B cell (primary cell): Measurements from ENCODE around the gene RBM39. TPM values are rescaled to one million over a fixed set of nuclear protein-coding genes. Genes with fewer than 3 reads are reported as not detected.

Experiments used
- ATAC-seq: fragments of 200-7000 bp; cut with Tn5 transposase; one replicate; pipeline ENCODE4 v1.10.0; 2021; ENCODE audit warnings: low read depth, mild to moderate bottlenecking, moderate number of reproducible peaks, moderate library complexity
- CTCF ChIA-PET: fragments of 350-600 bp; sonication (Branson Sonifier 250); formaldehyde crosslinking; loops from one replicate; lab custom pipeline; 2021; ENCODE audit warnings: antibody characterized with exemption, inconsistent platforms; lab: Charles Lee
- POLR2A ChIA-PET: fragments of 350-600 bp; sonication (Branson Sonifier 250); formaldehyde crosslinking; loops from one replicate; lab custom pipeline; 2021; ENCODE audit warnings: antibody characterized with exemption; lab: Charles Lee
- DNase-seq: peaks from one replicate; pipeline ENCODE4 v3.0.0; 2013
- H2AFZ ChIP-seq: 2 replicates; pipeline ENCODE4 v1.6.1; 2012; ENCODE audit warnings: mild to moderate bottlenecking, low read depth, low read length; ENCODE audit not compliant: insufficient read depth, poor library complexity, severe bottlenecking
- H3K27ac ChIP-seq, 2 donors: 1 replicate in 1 of 2; 2 replicates in 1 of 2; pipeline ENCODE4 v1.5.1; 2012 to 2013; ENCODE audit warnings: low read length in 2 of 2, mild to moderate bottlenecking in 2 of 2, moderate library complexity in 1 of 2
- H3K27me3 ChIP-seq, 4 experiments: fragments of 200-600 bp in 1 of 4; sonication (generic) in 1 of 4; replicated peaks in 1 of 4; 1 replicate in 2 of 4; 2 replicates in 2 of 4; pipeline versions ENCODE4 v1.6.1 to v1.7.0; 2013 to 2016; ENCODE audit warnings: low read length in 3 of 4, mild to moderate bottlenecking in 2 of 4, mixed read lengths in 1 of 4, moderate library complexity in 1 of 4; ENCODE audit not compliant: insufficient read depth in 4 of 4, control insufficient read depth in 3 of 4; ENCODE audit errors: control extremely low read depth in 1 of 4
- H3K36me3 ChIP-seq, 2 experiments: replicated peaks in 1 of 2; 1 replicate in 1 of 2; 2 replicates in 1 of 2; pipeline versions ENCODE4 v1.6.1 to v1.7.1; 2013; ENCODE audit warnings: low read length in 1 of 2; ENCODE audit not compliant: insufficient read depth in 2 of 2, control insufficient read depth in 1 of 2; ENCODE audit errors: control extremely low read depth in 1 of 2, extremely low read depth in 1 of 2
- H3K4me1 ChIP-seq, 2 donors: fragments of 200-600 bp in 1 of 2; sonication (generic) in 1 of 2; 1 replicate in 1 of 2; 2 replicates in 1 of 2; pipeline versions ENCODE4 v1.5.1 to v1.6.1; 2013 to 2017; ENCODE audit warnings: low read length in 2 of 2; ENCODE audit not compliant: control insufficient read depth in 2 of 2, insufficient read depth in 2 of 2
- H3K4me2 ChIP-seq: replicated peaks from 2 replicates; pipeline ENCODE3; 2012; ENCODE audit warnings: mild to moderate bottlenecking, low read depth, low read length; ENCODE audit not compliant: poor library complexity, severe bottlenecking
- H3K4me3 ChIP-seq, 5 experiments: fragments of 200-600 bp in 1 of 5; sonication (generic) in 1 of 5; 1 replicate in 3 of 5; 2 replicates in 2 of 5; pipeline versions ENCODE4 v1.5.1 to v1.7.0; 2011 to 2016; ENCODE audit warnings: low read length in 4 of 5, mild to moderate bottlenecking in 4 of 5, low read depth in 2 of 5, control low read depth in 1 of 5, moderate library complexity in 1 of 5; ENCODE audit not compliant: insufficient read depth in 1 of 5; ENCODE audit errors: control extremely low read depth in 1 of 5, extremely low read depth in 1 of 5
- H3K79me2 ChIP-seq: fragments of 200-600 bp; sonication (generic); one replicate; pipeline ENCODE4 v1.6.0; 2016; ENCODE audit warnings: low read length; ENCODE audit not compliant: control insufficient read depth, insufficient read depth
- H3K9ac ChIP-seq: fragments of 200-600 bp; sonication (generic); 2 replicates; pipeline ENCODE4 v1.6.1; 2017; ENCODE audit warnings: mild to moderate bottlenecking, low read length, moderate library complexity
- H3K9me3 ChIP-seq, 3 donors: one replicate each; pipeline versions ENCODE4 v1.6.1 to v1.7.1; 2013; ENCODE audit warnings: low read length in 2 of 3; ENCODE audit not compliant: control insufficient read depth in 2 of 3, insufficient read depth in 1 of 3; ENCODE audit errors: control extremely low read depth in 1 of 3
- H4K20me1 ChIP-seq: 2 replicates; pipeline ENCODE4 v1.6.0; 2012; ENCODE audit warnings: mild to moderate bottlenecking, low read length; ENCODE audit not compliant: insufficient read depth, control insufficient read depth, poor library complexity, severe bottlenecking
- H3K27ac Mint-ChIP-seq: one replicate; pipeline ENCODE4 v1.8.0; 2021; ENCODE audit warnings: mixed read lengths
- H3K27me3 Mint-ChIP-seq: one replicate; pipeline ENCODE4 v1.8.0; 2021; ENCODE audit warnings: mixed read lengths
- H3K4me1 Mint-ChIP-seq: one replicate; pipeline ENCODE4 v1.8.0; 2021; ENCODE audit warnings: mixed read lengths
- H3K4me3 Mint-ChIP-seq: one replicate; pipeline ENCODE4 v1.8.0; 2021; ENCODE audit warnings: mixed read lengths
- H3K9me3 Mint-ChIP-seq: one replicate; pipeline ENCODE4 v1.8.0; 2022; ENCODE audit warnings: mixed read lengths; ENCODE audit not compliant: insufficient read depth
- CTCF ChIP-seq: fragments of 200-600 bp; IDR thresholded peaks from one replicate; pipeline ENCODE4 v1.8.0; 2022; ENCODE audit warnings: antibody characterized with exemption, mild to moderate bottlenecking
- EZH2 ChIP-seq: IDR thresholded peaks from 2 replicates; pipeline ENCODE4 v1.6.1; 2012; ENCODE audit warnings: borderline replicate concordance, low read depth, mild to moderate bottlenecking, moderate library complexity, low read length; ENCODE audit not compliant: insufficient read depth, poor library complexity, severe bottlenecking
- WGBS: methylation state at CpG from one replicate; pipeline ENCODE4 v1.1.5; 2013; ENCODE audit warnings: missing lambda C conversion rate; ENCODE audit not compliant: insufficient coverage; 5-methylcytosine and 5-hydroxymethylcytosine counted together
- intact Hi-C: fragments of 100-400 bp; cut with micrococcal nuclease; formaldehyde crosslinking; loops from one replicate; pipeline ENCODE4 v1.10.0; 2022
- polyA plus RNA-seq: library from polyadenylated mRNA; depleted of rRNA; stranded (reverse); fragments of >200 nt; gene quantifications from 2 replicates; pipeline ENCODE4 v1.2.3, GENCODE V29; 2012
- total RNA-seq, 2 donors: library from RNA; stranded (reverse); fragments of 120-200 nt in 1 of 2; gene quantifications; 1 replicate in 1 of 2; 2 replicates in 1 of 2; pipeline versions ENCODE4 v1.2.3 to v1.2.4, GENCODE V29; 2013 to 2022

Gene RBM39
- total and polyA plus RNA-seq, 2 donors (not counting 1 experiment from before 2014, with no cell fraction given) = 217 to 689 TPM

- no peaks in the 10 kb centered on the region for H4K20me1 ChIP-seq
- POLR2A ChIA-PET = interaction anchor here (0.7 kb wide), 1 partner anchor 75 kb away, joined by 4 read pairs; no protein-coding TSS in a partner anchor
- H3K79me2 ChIP-seq = peaks cover 18% of the 10 kb centered on the region
- no peaks in the 10 kb centered on the region for H3K9me3 ChIP-seq
- intact Hi-C loops = loop anchor here (5.0 kb wide), 1 partner anchor 93 kb away; no protein-coding TSS in a partner anchor
- no peak for ATAC-seq
- WGBS = 100% methylated on average over 2 of the region's 2 CpGs
- H3K9me3 Mint-ChIP-seq = no peaks in the 10 kb centered on the region
- H3K9ac ChIP-seq = no peak overlapping the region
- TF ChIP-seq CTCF (no peak), EZH2 (no peak)
- peaks cover 16 to 21% of the 10 kb centered on the region in 2 donors for H3K4me1 ChIP-seq
- H3K27ac ChIP-seq = no peak overlapping the region
- peaks cover 9 to 13% of the 10 kb centered on the region in 2 experiments for H3K36me3 ChIP-seq
- no peak overlapping the region for H3K4me2 ChIP-seq
- CTCF ChIA-PET = no interaction called here
- H3K27me3 ChIP-seq = no peaks in the 10 kb centered on the region
- peaks cover 28% of the 10 kb centered on the region for H3K4me1 Mint-ChIP-seq
- H3K4me3 Mint-ChIP-seq = no peak overlapping the region
- no peaks in the 10 kb centered on the region for H3K27me3 Mint-ChIP-seq
- no peak for DNase-seq
- H3K27ac Mint-ChIP-seq = no peak overlapping the region
- H3K4me3 ChIP-seq = no peak overlapping the region
- H2AFZ ChIP-seq = no peak overlapping the region
These were observed 46.8 kb downstream of the RBM39 start for GRCh38 chr20:35695245-35695749.

- no peaks in the 10 kb centered on the region for H3K4me1 Mint-ChIP-seq
- intact Hi-C loops = no loop called here
- no peaks in the 10 kb centered on the region for H3K79me2 ChIP-seq
These were observed 51.8 kb downstream of the RBM39 start for GRCh38 chr20:35690265-35690664.

More at GRCh38 chr20:35690265-35690664, 51.8 kb downstream of the RBM39 start:
- DNase-seq (no peak), ATAC-seq (no peak)
- Histone ChIP-seq H3K9me3 (no peaks in the 10 kb centered on the region), H3K27ac (no peak overlapping the region), H4K20me1 (no peaks in the 10 kb centered on the region), H3K4me3 (no peak overlapping the region), H3K4me2 (no peak overlapping the region), H3K9ac (no peak overlapping the region), H3K27me3 (no peaks in the 10 kb centered on the region), H3K4me1 (no peaks in the 10 kb centered on the region), H2AFZ (no peak overlapping the region), H3K36me3 (peaks cover 9 to 30% of the 10 kb centered on the region in 2 experiments)
- Mint-ChIP-seq H3K9me3 (no peaks in the 10 kb centered on the region), H3K27ac (no peak overlapping the region), H3K27me3 (no peaks in the 10 kb centered on the region), H3K4me3 (no peak overlapping the region)
- CTCF ChIA-PET = interaction anchor here (1.0 kb wide), 1 partner anchor 20 kb away, joined by 3 read pairs; no protein-coding TSS in a partner anchor
- WGBS = 94% methylated on average over 3 of the region's 4 CpGs
- POLR2A ChIA-PET = interaction anchor here (0.7 kb wide), 1 partner anchor 527 kb away, joined by 5 read pairs; no protein-coding TSS in a partner anchor
- TF ChIP-seq CTCF (no peak), EZH2 (no peak)
